ENCODE data around the gene TMEM163.

DNA sequence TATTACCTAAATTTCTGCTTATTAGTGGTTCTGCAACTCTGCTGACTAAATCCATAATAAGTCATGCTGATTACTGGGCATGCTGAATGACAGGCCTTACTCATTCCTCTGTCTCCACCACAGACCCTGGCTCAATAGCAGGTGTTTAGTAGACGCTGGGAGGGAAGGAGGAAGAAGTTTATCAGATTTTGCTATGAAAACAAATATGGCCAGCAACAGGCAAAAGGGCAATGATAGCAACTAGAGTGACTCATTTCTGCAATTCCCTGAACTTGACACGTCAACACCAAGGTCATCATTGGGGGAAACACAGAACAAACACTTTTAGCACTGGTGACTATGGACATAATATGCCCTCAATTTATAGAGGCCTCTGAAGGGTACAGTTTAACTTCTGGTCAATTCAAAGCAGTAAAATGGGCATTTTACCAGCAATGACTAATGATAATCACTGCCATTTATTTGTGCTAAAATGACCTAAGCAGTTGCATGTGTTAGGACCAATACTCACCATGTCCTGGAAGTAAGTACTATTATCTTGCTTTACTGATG is 35.2 kb downstream of the TMEM163 start:
- no peak for TF ChIP-seq GATA2 (IDR thresholded peaks at IDR 0.05; ENCODE audit: low read depth, low read length)
- TF ChIP-seq GATA3 (IDR thresholded peaks at IDR 0.05; ENCODE audit: low read depth, low read length): no peak
